Duodenal mucosa (tissue), 2 donors: ENCODE measurements around the gene SUPT3H.

Experiments
- H3K27ac ChIP-seq: one replicate; pipeline ENCODE4 v1.7.0; 2013; ENCODE audit warnings: low read depth, low read length
- H3K27me3 ChIP-seq, 2 donors: one replicate each; pipeline ENCODE4 v1.7.0; 2013; ENCODE audit warnings: low read length in 2 of 2, control low read depth in 1 of 2; ENCODE audit not compliant: insufficient read depth in 2 of 2, control insufficient read depth in 1 of 2
- H3K36me3 ChIP-seq, 2 donors: one replicate each; pipeline ENCODE4 v1.7.0; 2013; ENCODE audit warnings: low read length in 2 of 2, control low read depth in 1 of 2; ENCODE audit not compliant: insufficient read depth in 2 of 2, control insufficient read depth in 1 of 2
- H3K4me1 ChIP-seq, 2 donors: one replicate each; pipeline ENCODE4 v1.7.0; 2013; ENCODE audit warnings: low read length in 2 of 2, control low read depth in 1 of 2; ENCODE audit not compliant: insufficient read depth in 2 of 2, control insufficient read depth in 1 of 2
- H3K4me3 ChIP-seq, 2 donors: one replicate each; pipeline ENCODE4 v1.7.0; 2013; ENCODE audit warnings: low read length in 2 of 2, low read depth in 1 of 2
- H3K9ac ChIP-seq, 2 donors: one replicate each; pipeline ENCODE4 v1.7.0; 2013; ENCODE audit warnings: low read length in 2 of 2, low read depth in 1 of 2
- H3K9me3 ChIP-seq, 2 donors: one replicate each; pipeline ENCODE4 v1.7.0; 2013; ENCODE audit warnings: low read length in 2 of 2, control low read depth in 1 of 2; ENCODE audit not compliant: control insufficient read depth in 1 of 2

Gene SUPT3H

GRCh38 chr6:45377554-45378333, at the start of gene SUPT3H:
Gene SUPT3H (minus strand): TSS chr6:45377934.
- H3K4me1 ChIP-seq, result peaks cover 11 to 14% of the 10 kb centered on the region in 2 donors
- H3K4me3 ChIP-seq, result peak within 1 kb of the TSS; percentile 85 to 93
- peak within 1 kb of the TSS; percentile 93 to 96 for H3K9ac ChIP-seq
- no peaks in the 10 kb centered on the region for H3K9me3 ChIP-seq
- peak within 1 kb of the TSS; percentile 96 for H3K27ac ChIP-seq
- no peaks in the 10 kb centered on the region for H3K27me3 ChIP-seq
- H3K36me3 ChIP-seq, result no peaks in the 10 kb centered on the region

GRCh38 chr6:45426251-45426650, 48.5 kb upstream of the SUPT3H start:
- no peaks in the 10 kb centered on the region for H3K9me3 ChIP-seq
- H3K27ac ChIP-seq, result no peak overlapping the region
- peaks cover 16 to 34% of the 10 kb centered on the region in 2 donors for H3K27me3 ChIP-seq
- peak overlapping the region in 1 of 2 donors; percentile 22 for H3K4me3 ChIP-seq
- H3K9ac ChIP-seq, result no peak overlapping the region
- no peaks in the 10 kb centered on the region for H3K36me3 ChIP-seq
- H3K4me1 ChIP-seq, result peaks cover 4% of the 10 kb centered on the region in 2 donors

DNA sequence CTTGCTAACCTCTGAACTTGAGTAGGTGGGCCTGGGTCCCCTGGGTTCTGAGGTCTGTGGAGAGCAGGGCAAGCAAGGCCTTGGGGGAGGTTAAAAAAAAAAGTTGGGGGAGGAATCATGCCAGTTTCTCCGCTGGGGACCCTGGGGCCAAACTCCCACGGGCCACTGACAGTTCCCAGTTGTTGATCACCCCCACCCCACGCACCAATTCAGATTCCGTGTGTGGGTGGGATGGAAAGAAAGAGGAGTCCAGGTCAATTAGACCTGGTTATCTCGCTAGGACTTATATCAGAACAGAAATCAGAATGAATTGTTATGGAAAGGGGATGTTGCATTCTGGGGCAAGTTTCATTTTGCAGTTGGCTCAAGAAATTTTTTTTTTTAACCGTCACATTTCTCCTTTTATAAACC, 46.7 kb upstream of the SUPT3H start:
- peak overlapping the region; percentile 32 to 68 for H3K9ac ChIP-seq
- H3K36me3 ChIP-seq, result no peaks in the 10 kb centered on the region
- H3K27ac ChIP-seq, result peak overlapping the region; percentile 58
- H3K4me1 ChIP-seq, result peaks cover 8 to 12% of the 10 kb centered on the region in 2 donors
- H3K9me3 ChIP-seq, result no peaks in the 10 kb centered on the region
- H3K4me3 ChIP-seq, result peak overlapping the region; percentile 75 to 82
- peaks cover 31 to 48% of the 10 kb centered on the region in 2 donors for H3K27me3 ChIP-seq

DNA sequence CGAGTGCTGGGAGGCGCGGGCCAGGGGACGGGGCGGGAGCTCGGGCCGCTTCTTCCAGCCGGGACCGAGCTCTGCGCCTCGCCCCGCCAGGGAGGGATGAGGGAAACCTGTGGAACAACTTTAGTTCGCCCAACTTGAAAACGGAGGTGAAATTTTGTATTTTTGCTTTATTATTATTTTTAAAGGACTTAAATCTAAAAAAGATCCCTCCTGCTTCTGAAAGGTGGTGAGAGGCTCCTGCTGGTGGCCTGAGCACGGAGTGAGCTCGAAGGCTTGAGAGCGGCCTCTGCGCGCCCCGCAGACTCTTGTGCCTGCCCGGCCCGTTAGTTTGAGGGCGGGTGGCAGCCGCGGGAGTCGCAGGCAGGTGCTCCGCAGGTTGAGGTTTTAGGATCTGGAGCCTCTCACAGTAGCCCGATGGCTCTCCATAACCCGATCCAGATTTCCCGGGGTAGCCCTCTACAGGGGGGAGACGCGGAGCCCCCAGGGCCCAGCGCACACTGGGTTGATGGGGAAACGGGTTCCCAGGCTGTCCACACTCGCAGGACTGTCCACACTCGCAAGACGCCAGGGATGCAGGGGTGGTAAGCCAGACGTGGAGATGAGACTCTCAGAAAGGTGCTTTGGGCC, 46.2 kb upstream of the SUPT3H start:
- Histone ChIP-seq H3K27ac (peak overlapping the region; percentile 78), H3K9me3 (no peaks in the 10 kb centered on the region), H3K27me3 (peaks cover 33 to 53% of the 10 kb centered on the region in 2 donors), H3K4me3 (peak overlapping the region; percentile 75 to 82), H3K9ac (peak overlapping the region; percentile 32 to 68), H3K36me3 (no peaks in the 10 kb centered on the region), H3K4me1 (peaks cover 8 to 13% of the 10 kb centered on the region in 2 donors)

DNA sequence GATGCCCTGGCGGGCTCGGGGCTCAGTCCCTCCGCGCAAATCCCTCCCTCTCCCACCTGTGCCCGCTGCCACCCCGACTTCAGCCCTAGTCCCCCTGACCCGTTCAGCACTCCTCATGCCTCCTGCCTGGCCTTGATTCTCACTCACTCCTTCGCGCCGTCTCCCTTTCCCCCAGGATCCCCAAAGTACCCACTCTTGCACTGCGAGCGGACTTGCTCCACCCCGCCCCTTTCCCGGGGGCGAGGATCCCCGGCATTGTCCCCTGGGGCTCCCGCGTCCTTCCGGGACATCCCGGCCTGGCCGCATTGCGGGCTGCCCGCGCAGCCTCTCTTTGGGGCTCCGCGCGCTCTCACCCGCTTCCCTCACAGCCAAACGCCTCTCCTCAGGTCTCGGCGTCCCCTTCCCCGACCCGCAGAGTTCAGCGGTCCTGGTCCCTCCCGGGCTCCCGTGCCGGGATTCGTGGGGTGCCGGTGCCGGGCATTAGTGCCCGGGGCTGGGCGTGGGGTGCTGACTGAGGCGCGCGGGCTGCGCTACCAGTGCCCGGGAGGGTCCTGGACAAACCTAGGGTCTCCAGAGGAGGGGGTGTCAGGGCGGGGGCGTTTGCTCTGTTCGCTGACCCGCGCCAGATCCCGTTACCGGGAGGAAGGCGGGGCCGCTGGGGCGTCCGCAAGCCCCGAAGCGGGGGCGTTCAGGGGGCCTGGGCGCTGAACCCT, 45.5 kb upstream of the SUPT3H start:
- H3K9me3 ChIP-seq, result no peaks in the 10 kb centered on the region
- peaks cover 8 to 13% of the 10 kb centered on the region in 2 donors for H3K4me1 ChIP-seq
- peak overlapping the region; percentile 78 for H3K27ac ChIP-seq
- H3K36me3 ChIP-seq, result no peaks in the 10 kb centered on the region
- peak overlapping the region; percentile 68 to 76 for H3K9ac ChIP-seq
- H3K4me3 ChIP-seq, result peak overlapping the region; percentile 75 to 82
- H3K27me3 ChIP-seq, result peaks cover 33 to 60% of the 10 kb centered on the region in 2 donors

DNA sequence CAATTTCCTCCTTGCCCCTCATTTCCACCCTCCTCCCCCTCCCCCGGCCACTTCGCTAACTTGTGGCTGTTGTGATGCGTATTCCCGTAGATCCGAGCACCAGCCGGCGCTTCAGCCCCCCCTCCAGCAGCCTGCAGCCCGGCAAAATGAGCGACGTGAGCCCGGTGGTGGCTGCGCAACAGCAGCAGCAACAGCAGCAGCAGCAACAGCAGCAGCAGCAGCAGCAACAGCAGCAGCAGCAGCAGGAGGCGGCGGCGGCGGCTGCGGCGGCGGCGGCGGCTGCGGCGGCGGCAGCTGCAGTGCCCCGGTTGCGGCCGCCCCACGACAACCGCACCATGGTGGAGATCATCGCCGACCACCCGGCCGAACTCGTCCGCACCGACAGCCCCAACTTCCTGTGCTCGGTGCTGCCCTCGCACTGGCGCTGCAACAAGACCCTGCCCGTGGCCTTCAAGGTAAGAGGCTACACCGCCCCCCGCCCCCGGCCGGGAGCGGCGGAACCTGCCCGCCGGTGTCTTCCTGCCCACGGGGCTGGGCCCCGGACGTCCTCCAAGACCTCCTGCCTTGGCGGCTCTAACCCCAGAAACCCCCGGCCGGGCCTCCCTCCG, 44.9 kb upstream of the SUPT3H start:
- Histone ChIP-seq H3K27ac (peak overlapping the region; percentile 78), H3K36me3 (no peaks in the 10 kb centered on the region), H3K9me3 (no peaks in the 10 kb centered on the region), H3K9ac (peak overlapping the region; percentile 68 to 76), H3K4me1 (peaks cover 8 to 13% of the 10 kb centered on the region in 2 donors), H3K27me3 (peaks cover 33 to 62% of the 10 kb centered on the region in 2 donors), H3K4me3 (peak overlapping the region; percentile 75 to 82)

- Histone ChIP-seq H3K4me1 (peaks cover 8 to 13% of the 10 kb centered on the region in 2 donors), H3K27me3 (peaks cover 33 to 64% of the 10 kb centered on the region in 2 donors), H3K4me3 (peak overlapping the region; percentile 73 to 82), H3K9ac (peak overlapping the region; percentile 40 to 55), H3K36me3 (no peaks in the 10 kb centered on the region), H3K27ac (peak overlapping the region; percentile 78), H3K9me3 (no peaks in the 10 kb centered on the region)
These were observed 44.2 kb upstream of the SUPT3H start for GRCh38 chr6:45421709-45422502.

DNA sequence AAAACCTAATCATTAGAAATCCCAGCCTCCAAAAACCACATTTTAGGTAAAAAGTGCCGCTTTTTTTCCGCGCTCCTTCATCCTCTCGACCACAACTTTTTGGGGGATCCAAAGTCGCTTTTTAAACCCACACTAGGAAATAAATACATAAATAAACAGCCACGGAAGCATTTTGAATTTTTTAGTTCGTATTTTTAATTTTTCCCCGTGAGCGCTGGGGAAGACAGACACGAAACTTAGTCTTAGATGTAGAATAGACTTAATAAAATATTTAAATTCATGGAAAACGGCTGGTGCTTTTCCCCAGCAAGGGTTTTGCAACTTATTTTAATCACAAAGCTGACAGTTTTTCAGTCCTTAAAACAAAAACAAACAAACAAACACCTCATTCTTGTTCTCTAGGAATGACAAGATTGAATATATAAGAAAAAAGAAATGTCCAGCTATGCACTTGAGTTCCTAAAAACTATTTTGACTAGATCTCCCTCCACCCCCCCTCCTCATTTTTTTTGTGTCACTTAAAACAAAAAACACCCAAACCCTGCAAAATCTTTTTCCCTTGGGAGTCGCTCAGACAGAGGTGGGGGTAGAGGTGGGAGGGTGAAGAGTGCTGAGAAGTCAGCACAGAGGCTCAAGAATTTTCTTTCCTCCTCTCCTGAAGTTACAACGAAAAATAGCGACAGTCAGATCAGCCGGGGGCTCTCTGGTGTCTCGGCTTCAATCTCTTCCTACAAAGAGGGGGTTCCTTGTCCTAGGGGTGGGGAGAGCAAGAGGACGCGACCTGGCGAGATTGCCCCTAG, 43.4 kb upstream of the SUPT3H start:
- Histone ChIP-seq H3K27me3 (peaks cover 33 to 67% of the 10 kb centered on the region in 2 donors), H3K36me3 (no peaks in the 10 kb centered on the region), H3K27ac (peak overlapping the region; percentile 36), H3K9me3 (no peaks in the 10 kb centered on the region), H3K4me3 (peak overlapping the region; percentile 73 to 82), H3K9ac (peak overlapping the region; percentile 35 to 55), H3K4me1 (peaks cover 8 to 13% of the 10 kb centered on the region in 2 donors)
